ENCODE data around the gene PRR5L. TPM values are rescaled to one million over a fixed set of nuclear protein-coding genes. Genes with fewer than 3 reads are reported as not detected.

The PRR5L gene
- polyA plus RNA-seq, 1 of the 3 experiments (the other 2 are of a cell fraction), result 0.46 TPM

GRCh38 chr11:36443661-36444060, 147.6 kb downstream of the PRR5L start (continued):
- TF ChIP-seq REST (IDR thresholded peaks at IDR 0.05; ENCODE audit: low read depth, low read length) (no peak), SIN3A (IDR thresholded peaks at IDR 0.05; ENCODE audit: borderline replicate concordance, low read depth, low read length) (no peak), NFIC (IDR thresholded peaks at IDR 0.05; ENCODE audit: borderline replicate concordance) (no peak), MEF2A (IDR thresholded peaks at IDR 0.05; ENCODE audit: borderline replicate concordance, low read depth) (no peak), FOSL2 (IDR thresholded peaks at IDR 0.05; ENCODE audit: borderline replicate concordance, low read depth) (no peak)

GRCh38 chr11:36446135-36446534, 150.0 kb downstream of the PRR5L start:
- CTCF ChIA-PET, result interaction anchor here (0.9 to 2.0 kb wide), 5 partner anchors 12 to 154 kb away, joined by 3 to 5 read pairs (median 3); no protein-coding TSS in a partner anchor
- POLR2A ChIA-PET, result no interaction called here
- H3K9me3 ChIP-seq, result no peaks in the 10 kb centered on the region
- H3K36me3 ChIP-seq (replicated peaks in 1 of 2; ENCODE audit: control insufficient read depth in 1 of 2, insufficient read depth in 2 of 2, low read length in 1 of 2), result no peaks in the 10 kb centered on the region
- H3K9me2 ChIP-seq, result no peaks in the 10 kb centered on the region
- H3K9ac ChIP-seq, result no peak overlapping the region
- H3K27me3 ChIP-seq (ENCODE audit: insufficient read depth), result no peaks in the 10 kb centered on the region
- no peaks in the 10 kb centered on the region for H3F3A ChIP-seq (replicated peaks; ENCODE audit: insufficient read depth)
- H3K79me2 ChIP-seq (ENCODE audit: insufficient read depth), result no peaks in the 10 kb centered on the region
- H2AFZ ChIP-seq (ENCODE audit: low read depth), result no peak overlapping the region
- H3K4me1 ChIP-seq (ENCODE audit: control insufficient read depth in 1 of 2, insufficient read depth in 2 of 2, low read depth in 1 of 2, low read length in 1 of 2), result no peaks in the 10 kb centered on the region; a peak in 1 of 4 replicates
- H3K27ac ChIP-seq (ENCODE audit: low read depth in 2 of 2, low read length in 1 of 2), result no peak overlapping the region
- TF ChIP-seq JUND (IDR thresholded peaks at IDR 0.05), result no peak
- no peak for TF ChIP-seq RAD21 (IDR thresholded peaks at IDR 0.05; ENCODE audit: low read length)
- no peak for TF ChIP-seq EP300 (IDR thresholded peaks at IDR 0.05; ENCODE audit: borderline replicate concordance in 1 of 2, low read depth in 1 of 2, low read length in 1 of 2)
- TF ChIP-seq EZH2phosphoT487 (IDR thresholded peaks at IDR 0.05; ENCODE audit: borderline replicate concordance, low read depth), result no peak
- no peak for TF ChIP-seq RXRA (IDR thresholded peaks at IDR 0.05; ENCODE audit: borderline replicate concordance, low read depth)
- TF ChIP-seq GATA2 (CRISPR knock-in tag; IDR thresholded peaks at IDR 0.05), result no peak
- TF ChIP-seq REST (IDR thresholded peaks at IDR 0.05; ENCODE audit: low read depth, low read length), result no peak
- TF ChIP-seq PBX3 (IDR thresholded peaks at IDR 0.05), result no peak
- TF ChIP-seq USF1 (IDR thresholded peaks at IDR 0.05; ENCODE audit: borderline replicate concordance, low read depth), result no peak
- no peak for TF ChIP-seq USF2 (IDR thresholded peaks at IDR 0.05; ENCODE audit: borderline replicate concordance, low read depth, low read length)
- TF ChIP-seq SIN3A (IDR thresholded peaks at IDR 0.05; ENCODE audit: borderline replicate concordance, low read depth, low read length), result no peak
- no peak for DNase-seq
- no peak overlapping the region for H3K4me2 ChIP-seq
- WGBS (ENCODE audit: low lambda C conversion rate), result 59% methylated on average over 7 of the region's 7 CpGs
- no peak overlapping the region for H3K4me3 ChIP-seq (ENCODE audit: low read depth in 2 of 2, low read length in 1 of 2)
- no peaks in the 10 kb centered on the region for H4K20me1 ChIP-seq (ENCODE audit: insufficient read depth)

All from SK-N-SH (cell line).